ENCODE data around the gene DIO1. TPM values are rescaled to one million over a fixed set of nuclear protein-coding genes. Genes with fewer than 3 reads are reported as not detected.

Gene DIO1
- total and polyA plus RNA-seq, 9 of the 15 experiments (the other 6 are each of a cell fraction or from before 2014, with no cell fraction given): not detected

DNA sequence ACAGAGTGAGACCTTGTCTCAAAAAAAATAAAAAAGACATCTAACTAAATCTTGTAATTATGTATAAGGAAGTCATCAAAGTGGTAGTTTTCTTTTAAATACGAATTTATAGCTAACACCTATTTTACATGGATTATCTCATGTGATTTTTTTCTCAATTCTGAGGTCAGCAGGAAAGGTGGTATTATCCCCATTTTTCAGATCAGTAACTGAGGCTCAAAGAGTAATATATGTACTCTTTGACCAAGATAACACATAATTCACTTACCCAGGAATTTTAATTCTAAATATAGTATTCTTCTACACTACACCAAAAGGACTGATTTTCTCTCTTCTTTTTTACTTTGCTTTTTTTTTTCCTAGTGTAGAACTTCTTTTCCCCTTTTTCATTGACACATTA lies 42.4 kb downstream of the DIO1 start (continued):
- TF ChIP-seq KLF13 (tag; IDR thresholded peaks at IDR 0.05; ENCODE audit: borderline replicate concordance, low read depth): no peak

DNA sequence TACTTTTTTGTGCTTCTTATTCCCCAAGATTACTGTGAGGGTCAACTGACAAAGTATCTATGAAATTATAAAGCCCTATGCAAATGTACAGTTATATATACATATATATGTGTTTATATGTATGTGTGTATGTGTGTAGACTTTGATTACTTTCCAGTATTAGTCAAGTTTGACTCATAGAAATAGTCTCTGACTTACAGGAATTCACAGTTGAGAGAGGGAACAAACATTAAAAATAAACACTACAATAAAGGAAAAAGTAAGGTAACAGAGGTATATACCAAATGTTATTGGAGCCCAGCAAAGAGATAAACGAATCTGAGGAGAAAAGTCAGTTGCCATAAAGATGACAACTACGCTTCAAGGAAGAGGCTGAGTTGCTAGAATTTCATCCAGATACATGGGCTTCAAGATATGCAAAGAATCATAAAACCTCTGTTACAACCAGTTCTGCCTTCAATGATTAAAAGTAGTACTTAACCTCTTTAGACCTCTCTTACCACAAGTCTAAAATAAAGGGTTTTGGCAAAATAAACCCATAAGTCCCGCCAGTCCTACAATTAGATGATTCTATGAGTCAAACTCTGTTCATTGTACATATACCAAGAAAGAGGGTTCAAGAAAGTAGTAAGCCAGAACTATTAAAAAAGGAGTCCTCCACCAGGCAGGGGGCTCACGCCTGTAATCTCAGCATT lies 44.3 kb downstream of the DIO1 start:
- intact Hi-C loops (cut with micrococcal nuclease): no loop called here
- in situ Hi-C loops (cut with MboI): no loop called here
- DNase-seq (ENCODE audit: extremely low read depth in 1 of 4, low spot score in 3 of 4) (no peak), ATAC-seq (no peak), FAIRE-seq (no peak)
- peaks cover 57% of the 10 kb centered on the region for H3K36me3 ChIP-seq (ENCODE audit: control insufficient read depth, insufficient read depth, low read length)
- H3K27ac ChIP-seq (ENCODE audit: extremely low read depth, low read depth, low read length): no peak overlapping the region
- BruUV-seq (replicated peaks): no TSS peak
- H3K27me3 ChIP-seq (ENCODE audit: control insufficient read depth in 2 of 2, insufficient read depth in 2 of 2, low read length in 2 of 2): no peaks in the 10 kb centered on the region
- 94% methylated on average over 4 of the region's 4 CpGs for WGBS (ENCODE audit: insufficient coverage, low coverage, missing lambda C conversion rate)
- peaks cover 12% of the 10 kb centered on the region for H3K9me3 ChIP-seq (replicated peaks; ENCODE audit: control insufficient read depth, insufficient read depth, low read depth, low read length)
- H3K4me2 ChIP-seq (ENCODE audit: insufficient read depth, low read length): no peak overlapping the region
- CTCF ChIA-PET (ENCODE audit: low intra/inter-chr PET ratio): no interaction called here
- H3K4me3 ChIP-seq: no peak overlapping the region
- H3K9me1 ChIP-seq (ENCODE audit: control insufficient read depth, insufficient read depth, low read length): no peaks in the 10 kb centered on the region
- H3K4me1 ChIP-seq (replicated peaks in 1 of 2; ENCODE audit: control insufficient read depth in 2 of 2, insufficient read depth in 2 of 2, low read length in 2 of 2): peaks cover 6 to 16% of the 10 kb centered on the region in 2 experiments; a peak in 4 of 5 replicates
- POLR2A ChIA-PET: no interaction called here
- no peak overlapping the region for H2AFZ ChIP-seq (ENCODE audit: low read depth, low read length)
- peaks cover 45% of the 10 kb centered on the region for H3K79me2 ChIP-seq (ENCODE audit: control insufficient read depth, insufficient read depth, low read length)
- TF ChIP-seq, protein P1, sequence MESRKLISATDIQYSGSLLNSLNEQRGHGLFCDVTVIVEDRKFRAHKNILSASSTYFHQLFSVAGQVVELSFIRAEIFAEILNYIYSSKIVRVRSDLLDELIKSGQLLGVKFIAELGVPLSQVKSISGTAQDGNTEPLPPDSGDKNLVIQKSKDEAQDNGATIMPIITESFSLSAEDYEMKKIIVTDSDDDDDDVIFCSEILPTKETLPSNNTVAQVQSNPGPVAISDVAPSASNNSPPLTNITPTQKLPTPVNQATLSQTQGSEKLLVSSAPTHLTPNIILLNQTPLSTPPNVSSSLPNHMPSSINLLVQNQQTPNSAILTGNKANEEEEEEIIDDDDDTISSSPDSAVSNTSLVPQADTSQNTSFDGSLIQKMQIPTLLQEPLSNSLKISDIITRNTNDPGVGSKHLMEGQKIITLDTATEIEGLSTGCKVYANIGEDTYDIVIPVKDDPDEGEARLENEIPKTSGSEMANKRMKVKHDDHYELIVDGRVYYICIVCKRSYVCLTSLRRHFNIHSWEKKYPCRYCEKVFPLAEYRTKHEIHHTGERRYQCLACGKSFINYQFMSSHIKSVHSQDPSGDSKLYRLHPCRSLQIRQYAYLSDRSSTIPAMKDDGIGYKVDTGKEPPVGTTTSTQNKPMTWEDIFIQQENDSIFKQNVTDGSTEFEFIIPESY (CRISPR knock-in tag; IDR thresholded peaks at IDR 0.05): no peak
- no peak for TF ChIP-seq RNF2 (IDR thresholded peaks at IDR 0.05)
- no peak for TF ChIP-seq ZNF436 (CRISPR knock-in tag; IDR thresholded peaks at IDR 0.05)
- no peak for TF ChIP-seq CBFA2T2 (conservative IDR thresholded peaks at IDR 0.05)
- TF ChIP-seq, protein P2, sequence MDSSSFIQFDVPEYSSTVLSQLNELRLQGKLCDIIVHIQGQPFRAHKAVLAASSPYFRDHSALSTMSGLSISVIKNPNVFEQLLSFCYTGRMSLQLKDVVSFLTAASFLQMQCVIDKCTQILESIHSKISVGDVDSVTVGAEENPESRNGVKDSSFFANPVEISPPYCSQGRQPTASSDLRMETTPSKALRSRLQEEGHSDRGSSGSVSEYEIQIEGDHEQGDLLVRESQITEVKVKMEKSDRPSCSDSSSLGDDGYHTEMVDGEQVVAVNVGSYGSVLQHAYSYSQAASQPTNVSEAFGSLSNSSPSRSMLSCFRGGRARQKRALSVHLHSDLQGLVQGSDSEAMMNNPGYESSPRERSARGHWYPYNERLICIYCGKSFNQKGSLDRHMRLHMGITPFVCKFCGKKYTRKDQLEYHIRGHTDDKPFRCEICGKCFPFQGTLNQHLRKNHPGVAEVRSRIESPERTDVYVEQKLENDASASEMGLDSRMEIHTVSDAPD (CRISPR knock-in tag; IDR thresholded peaks at IDR 0.05): no peak
- no peak for TF ChIP-seq ZNF561 (CRISPR knock-in tag; conservative IDR thresholded peaks at IDR 0.05)
- no peak for TF ChIP-seq TFAM (CRISPR knock-in tag; conservative IDR thresholded peaks at IDR 0.05)
- no peak for TF ChIP-seq RHOXF2B (CRISPR knock-in tag; conservative IDR thresholded peaks at IDR 0.05)
- no peaks in the 10 kb centered on the region for H4K20me1 ChIP-seq (replicated peaks; ENCODE audit: control insufficient read depth, insufficient read depth, low read length)
- no peak overlapping the region for H3K9ac ChIP-seq (ENCODE audit: insufficient read depth in 1 of 2, low read depth in 2 of 2, low read length in 2 of 2)
